Left lung (tissue), 10 donors: ENCODE results near the gene DET1. TPM values are rescaled to one million over a fixed set of nuclear protein-coding genes. Genes with fewer than 3 reads are reported as not detected.
"Not testable (repeated sequence)": the region's sequence is repeated elsewhere in the genome, so short reads cannot be mapped to it uniquely, and the experiment has no call there.

Experiments
- ATAC-seq: fragments of 200-7000 bp; cut with Tn5 transposase; one replicate; pipeline ENCODE4 v1.9.1; 2020; ENCODE audit warnings: moderate library complexity
- DNase-seq, 4 donors: peaks; one replicate each; pipeline ENCODE4 v3.0.0-alpha.2; 2013 to 2020
- H3K27ac ChIP-seq, 2 donors: fragments of 200-600 bp; sonication (generic) in 1 of 2; one replicate each; pipeline versions ENCODE4 v1.5.0 to v1.8.0; 2020 to 2021
- H3K27me3 ChIP-seq, 2 donors: fragments of 200-600 bp; sonication (generic) in 1 of 2; one replicate each; pipeline versions ENCODE4 v1.5.0 to v1.8.0; 2020 to 2021
- H3K36me3 ChIP-seq, 2 donors: fragments of 200-600 bp; sonication (generic) in 1 of 2; one replicate each; pipeline versions ENCODE4 v1.5.0 to v1.8.0; 2020 to 2021
- H3K4me1 ChIP-seq, 2 donors: fragments of 200-600 bp; one replicate each; pipeline ENCODE4 v1.8.0; 2021
- H3K4me3 ChIP-seq, 2 donors: fragments of 200-600 bp; sonication (generic) in 1 of 2; one replicate each; pipeline versions ENCODE4 v1.5.0 to v1.8.0; 2020 to 2021; ENCODE audit warnings: mild to moderate bottlenecking in 1 of 2
- H3K9me3 ChIP-seq, 2 donors: fragments of 200-600 bp; sonication (generic) in 1 of 2; one replicate each; pipeline versions ENCODE4 v1.5.0 to v1.8.0; 2020 to 2021
- CTCF ChIP-seq, 2 donors: fragments of 200-600 bp; sonication (generic) in 1 of 2; IDR thresholded peaks; one replicate each; pipeline versions ENCODE4 v1.5.0 to v1.8.0; 2021; ENCODE audit warnings: antibody characterized with exemption in 2 of 2
- intact Hi-C, 2 donors: fragments of 100-400 bp; cut with DNase I; formaldehyde crosslinking; loops; one replicate each; pipeline versions ENCODE4 v1.11.2 to v1.14.2; 2022
- polyA plus RNA-seq, 6 donors: library from polyadenylated mRNA; unstranded; fragments of 120-200 nt; gene quantifications; one replicate each; pipeline ENCODE4 v1.2.1, GENCODE V29; 2013; ENCODE audit not compliant: insufficient read length in 6 of 6
- total RNA-seq, 2 donors: library from RNA; stranded (reverse); fragmentation: NEBNext Ultra II Directional; extraction: Animal tissue kit (Norgen Biotek cat#: 25700); gene quantifications; one replicate each; pipeline ENCODE4 v1.2.1, GENCODE V29; 2021
- donor health status: DM: no; HTN: yes; CAD: no.
- donor health status: DM: no; HTN: no; CAD: no.

DET1 gene
- total and polyA plus RNA-seq, 8 donors: 4.0 to 17.7 (median 15.7) TPM

GRCh38 chr15:88529021-88529630 lies 17.4 kb downstream of the DET1 start:
- Histone ChIP-seq H3K27ac (no peak overlapping the region), H3K4me3 (no peak overlapping the region), H3K36me3 (peaks cover 0 to 53% of the 10 kb centered on the region in 2 donors), H3K27me3 (no peaks in the 10 kb centered on the region), H3K4me1 (no peaks in the 10 kb centered on the region), H3K9me3 (no peaks in the 10 kb centered on the region)
- no peak for ATAC-seq
- no peak for DNase-seq
- TF ChIP-seq CTCF (IDR thresholded peaks at IDR 0.05): no peak
- intact Hi-C loops: no loop called here

- no peak overlapping the region for H3K4me3 ChIP-seq
- no peaks in the 10 kb centered on the region for H3K9me3 ChIP-seq
- H3K4me1 ChIP-seq: no peaks in the 10 kb centered on the region
- H3K27ac ChIP-seq: no peak overlapping the region
- no peaks in the 10 kb centered on the region for H3K27me3 ChIP-seq
- ATAC-seq: no peak
- no peak for DNase-seq
- intact Hi-C loops: no loop called here
- H3K36me3 ChIP-seq: peaks cover 0 to 50% of the 10 kb centered on the region in 2 donors
- no peak for TF ChIP-seq CTCF (IDR thresholded peaks at IDR 0.05)
Observed at GRCh38 chr15:88526247-88526879, 20.1 kb downstream of the DET1 start.

- Histone ChIP-seq H3K27me3 (no peaks in the 10 kb centered on the region), H3K36me3 (peaks cover 0 to 41% of the 10 kb centered on the region in 2 donors), H3K4me3 (no peak overlapping the region), H3K9me3 (no peaks in the 10 kb centered on the region), H3K4me1 (no peaks in the 10 kb centered on the region), H3K27ac (no peak overlapping the region)
- TF ChIP-seq CTCF (IDR thresholded peaks at IDR 0.05): no peak
- intact Hi-C loops: no loop called here
- no peak for ATAC-seq
- DNase-seq: no peak
Observed at GRCh38 chr15:88525418-88525817, 21.1 kb downstream of the DET1 start.

GRCh38 chr15:88524094-88524493 lies 22.4 kb downstream of the DET1 start:
- H3K4me1 ChIP-seq, H3K9me3 ChIP-seq, H3K4me3 ChIP-seq, H3K27me3 ChIP-seq, ATAC-seq, DNase-seq, H3K27ac ChIP-seq, intact Hi-C loops: not testable (repeated sequence)
- H3K36me3 ChIP-seq: peaks cover 0 to 29% of the 10 kb centered on the region in 2 donors

- intact Hi-C loops: no loop called here
- DNase-seq: no peak
Observed at GRCh38 chr15:88518903-88519302, 27.6 kb downstream of the DET1 start.

More at GRCh38 chr15:88518903-88519302, 27.6 kb downstream of the DET1 start:
- Histone ChIP-seq H3K9me3 (no peaks in the 10 kb centered on the region), H3K4me1 (no peaks in the 10 kb centered on the region), H3K27ac (no peak overlapping the region), H3K4me3 (no peak overlapping the region), H3K27me3 (no peaks in the 10 kb centered on the region), H3K36me3 (peaks cover 0 to 6% of the 10 kb centered on the region in 2 donors)
- no peak for ATAC-seq
- TF ChIP-seq CTCF (IDR thresholded peaks at IDR 0.05): no peak
